HUES48 (cell line): ENCODE results near the gene CBX6.

ENCODE experiments used
- H3K27ac ChIP-seq: one replicate; pipeline ENCODE4 v1.7.0; 2013; ENCODE audit warnings: low read depth, low read length, inconsistent platforms
- H3K27me3 ChIP-seq: 2 replicates; pipeline ENCODE4 v1.6.1; 2013; ENCODE audit warnings: mild to moderate bottlenecking, low read length; ENCODE audit not compliant: control insufficient read depth, insufficient read depth
- H3K36me3 ChIP-seq: 2 replicates; pipeline ENCODE4 v1.6.1; 2013; ENCODE audit warnings: low read length; ENCODE audit not compliant: control insufficient read depth, insufficient read depth
- H3K4me1 ChIP-seq: 2 replicates; pipeline ENCODE4 v1.6.1; 2013; ENCODE audit warnings: mild to moderate bottlenecking, low read length; ENCODE audit not compliant: control insufficient read depth, insufficient read depth
- H3K4me3 ChIP-seq: 2 replicates; pipeline ENCODE4 v1.5.1; 2013; ENCODE audit warnings: mild to moderate bottlenecking, low read depth, low read length
- H3K9ac ChIP-seq: 2 replicates; pipeline ENCODE4 v1.6.1; 2013; ENCODE audit warnings: mild to moderate bottlenecking, low read depth, low read length, moderate library complexity
- H3K9me3 ChIP-seq: 2 replicates; pipeline ENCODE4 v1.6.1; 2013; ENCODE audit warnings: low read length; ENCODE audit not compliant: control insufficient read depth, insufficient read depth

Gene CBX6

DNA sequence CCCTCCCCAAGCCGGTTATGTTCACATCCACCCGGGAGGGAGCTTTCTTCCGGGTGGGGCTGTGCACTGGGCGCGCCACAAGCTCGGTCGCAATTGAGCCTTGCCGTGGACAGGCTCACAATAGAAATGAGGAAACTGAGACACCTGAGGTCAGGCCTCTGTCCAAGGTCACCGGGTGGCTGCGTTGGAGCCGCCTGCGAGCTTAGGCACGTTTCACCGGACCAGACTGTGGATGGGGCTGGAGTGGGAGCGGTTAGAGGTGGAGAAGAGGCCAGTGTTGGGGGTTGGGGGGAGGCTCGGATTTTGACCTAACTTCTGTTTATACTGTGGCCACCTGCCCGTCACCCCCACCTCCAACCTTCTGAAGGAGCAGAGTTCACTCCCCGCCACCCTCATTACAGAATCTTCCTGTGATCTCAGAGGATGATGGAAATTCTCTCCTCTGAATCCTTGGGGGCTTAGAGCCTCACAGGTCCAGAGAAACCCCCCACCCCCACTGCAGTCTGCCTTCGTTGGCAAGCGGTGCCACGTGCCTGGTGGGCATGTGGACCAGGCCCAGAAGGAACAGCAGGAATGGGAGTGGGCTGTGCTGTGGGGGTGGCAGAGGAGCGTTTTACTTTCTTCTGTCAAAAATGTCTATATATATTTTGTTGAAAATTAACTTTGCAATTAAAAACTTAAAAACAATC lies 27.6 kb downstream of the CBX6 start:
- Histone ChIP-seq H3K4me1 (0 out of 2 replicates have a peak, but pooled peaks cover 7% of the 10 kb centered on the region), H3K4me3 (peak overlapping the region; percentile 71), H3K27ac (no peak overlapping the region), H3K36me3 (no peaks in the 10 kb centered on the region), H3K9me3 (no peaks in the 10 kb centered on the region), H3K9ac (no peak overlapping the region), H3K27me3 (peaks cover 53% of the 10 kb centered on the region)

DNA sequence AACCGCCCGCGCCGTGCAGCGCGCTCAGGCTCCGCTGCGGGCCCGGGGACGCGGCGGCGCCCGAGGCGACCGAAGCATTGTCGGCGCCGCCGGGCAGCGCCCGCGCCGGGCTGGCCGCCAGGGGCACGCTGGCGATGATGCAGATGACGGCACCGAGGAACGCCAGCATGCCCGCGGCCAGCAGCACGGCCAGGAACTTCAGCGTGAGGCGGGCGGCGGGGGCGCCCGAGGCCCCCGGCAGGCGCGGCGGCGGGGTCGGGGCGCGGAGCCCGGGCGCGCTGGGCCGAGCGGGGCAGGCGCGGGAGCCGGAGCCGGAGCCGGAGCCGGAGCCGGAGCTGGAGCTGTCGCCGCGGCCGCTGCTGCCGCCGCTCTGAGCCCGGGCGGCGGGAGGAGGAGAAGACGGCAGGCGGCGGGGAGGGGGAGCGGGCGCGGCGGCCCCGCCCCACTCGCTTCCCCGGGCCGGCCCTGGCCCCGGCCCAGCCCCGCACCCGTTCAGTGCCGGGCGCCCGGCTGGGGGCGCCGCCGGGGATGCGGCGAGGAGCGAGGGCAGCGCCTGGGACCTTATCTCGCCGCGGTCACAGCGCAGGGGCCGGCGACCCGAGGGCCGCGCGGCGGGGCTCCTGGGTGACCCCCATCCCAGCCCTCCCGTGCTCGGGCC lies 28.2 kb downstream of the CBX6 start, which contains the start of gene NPTXR:
NPTXR (minus strand) TSS at position 372 of the 658 bp plus-strand sequence.
- Histone ChIP-seq H3K4me1 (0 out of 2 replicates have a peak, but pooled peaks cover 7% of the 10 kb centered on the region), H3K4me3 (peak within 1 kb of the TSS; percentile 71), H3K36me3 (no peaks in the 10 kb centered on the region), H3K27ac (no peak within 1 kb of the TSS), H3K9ac (no peak within 1 kb of the TSS), H3K27me3 (peaks cover 53% of the 10 kb centered on the region), H3K9me3 (no peaks in the 10 kb centered on the region)

GRCh38 chr22:38843201-38843656 lies 28.8 kb downstream of the CBX6 start:
- H3K36me3 ChIP-seq: no peaks in the 10 kb centered on the region
- no peak overlapping the region for H3K27ac ChIP-seq
- peak overlapping the region; percentile 71 for H3K4me3 ChIP-seq
- peaks cover 53% of the 10 kb centered on the region for H3K27me3 ChIP-seq
- H3K9ac ChIP-seq: no peak overlapping the region
- no peaks in the 10 kb centered on the region for H3K9me3 ChIP-seq
- 0 out of 2 replicates have a peak, but pooled peaks cover 7% of the 10 kb centered on the region for H3K4me1 ChIP-seq

DNA sequence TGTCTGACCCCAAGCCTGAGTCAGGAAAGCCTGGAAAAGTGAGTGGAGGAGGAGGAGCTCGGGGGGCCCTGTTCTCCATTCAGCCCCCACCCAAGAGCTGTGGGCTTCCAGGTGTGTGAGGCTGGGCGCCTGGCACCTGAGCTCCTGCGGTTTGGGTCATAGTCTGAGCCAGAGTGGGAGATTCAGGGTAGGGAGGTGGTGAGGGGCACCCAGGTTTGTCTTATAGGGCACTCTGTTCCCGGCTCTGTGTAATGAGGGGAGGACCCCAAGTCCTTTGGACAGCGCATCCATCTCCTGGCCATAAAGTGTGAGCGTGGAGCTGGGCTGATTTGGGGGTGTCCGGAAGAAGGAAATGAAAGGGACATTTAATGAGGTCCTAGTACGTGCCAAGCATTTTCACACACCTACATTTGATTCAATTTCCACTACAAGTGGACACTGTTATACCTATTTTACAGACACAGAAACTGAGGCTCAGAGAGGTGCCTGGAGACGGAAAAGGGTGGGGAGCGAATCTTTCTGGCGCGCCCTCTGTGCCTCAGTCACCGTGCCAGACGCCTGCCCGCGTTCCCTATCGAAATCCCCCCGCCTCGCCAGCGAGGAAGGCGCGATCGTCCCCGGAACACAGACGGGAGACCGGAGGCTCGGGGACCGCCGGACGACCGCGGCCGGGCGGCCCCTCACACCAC lies 29.4 kb downstream of the CBX6 start:
- Histone ChIP-seq H3K27me3 (peaks cover 53% of the 10 kb centered on the region), H3K27ac (no peak overlapping the region), H3K4me3 (peak overlapping the region; percentile 71), H3K4me1 (0 out of 2 replicates have a peak, but pooled peaks cover 7% of the 10 kb centered on the region), H3K36me3 (no peaks in the 10 kb centered on the region), H3K9ac (no peak overlapping the region), H3K9me3 (no peaks in the 10 kb centered on the region)

- H3K27ac ChIP-seq: no peak overlapping the region
- no peaks in the 10 kb centered on the region for H3K9me3 ChIP-seq
- H3K4me1 ChIP-seq: 0 out of 2 replicates have a peak, but pooled peaks cover 7% of the 10 kb centered on the region
- H3K36me3 ChIP-seq: no peaks in the 10 kb centered on the region
- H3K4me3 ChIP-seq: no peak overlapping the region
- peaks cover 52% of the 10 kb centered on the region for H3K27me3 ChIP-seq
- no peak overlapping the region for H3K9ac ChIP-seq
Measured at GRCh38 chr22:38841635-38842034, 30.4 kb downstream of the CBX6 start.

- Histone ChIP-seq H3K27me3 (peaks cover 48% of the 10 kb centered on the region), H3K36me3 (no peaks in the 10 kb centered on the region), H3K4me3 (no peak overlapping the region), H3K4me1 (peaks cover 9% of the 10 kb centered on the region; the same call in 1 of the 2 replicates), H3K9ac (no peak overlapping the region), H3K9me3 (no peaks in the 10 kb centered on the region), H3K27ac (no peak overlapping the region)
Measured at GRCh38 chr22:38841211-38841610, 30.8 kb downstream of the CBX6 start.

DNA sequence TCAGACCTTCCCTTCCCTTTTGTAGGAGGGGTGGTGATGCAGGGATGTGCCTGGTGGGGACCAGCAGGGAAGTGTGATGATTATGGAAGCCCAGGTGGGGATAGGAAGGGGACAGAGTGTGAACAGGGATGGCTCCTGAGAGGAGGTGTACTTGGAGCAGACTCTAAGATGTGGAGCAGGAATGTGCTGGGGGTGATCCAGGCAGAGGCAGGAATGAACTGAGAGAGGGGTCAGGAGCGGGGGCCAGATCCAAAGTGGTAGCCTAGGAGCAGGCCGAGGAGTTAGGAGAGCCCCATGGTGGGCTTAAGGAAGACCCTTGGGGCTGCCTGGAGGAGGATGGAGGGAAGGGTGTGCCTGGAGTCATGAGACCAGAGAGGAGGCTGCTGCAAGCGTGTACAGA lies 31.9 kb downstream of the CBX6 start:
- Histone ChIP-seq H3K4me3 (no peak overlapping the region), H3K4me1 (peaks cover 19% of the 10 kb centered on the region)

DNA sequence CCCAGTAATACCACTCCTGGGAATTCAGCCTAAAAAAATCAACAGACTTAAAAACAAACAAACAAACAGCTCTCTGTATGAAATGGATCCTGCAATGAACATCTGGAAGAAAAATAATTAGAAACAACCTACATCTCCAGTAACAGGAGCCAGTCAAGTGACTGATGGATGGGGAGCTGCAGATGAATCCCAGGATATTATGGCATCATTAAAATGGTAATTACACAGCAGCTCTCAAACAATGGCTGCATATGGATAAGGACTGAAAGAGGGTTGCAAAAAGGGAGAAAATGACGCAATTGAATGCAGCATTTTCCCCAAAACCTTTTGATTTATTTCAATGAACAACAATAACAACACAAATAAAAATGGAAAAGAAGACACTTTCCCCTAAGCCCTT lies 32.3 kb downstream of the CBX6 start:
- H3K27ac ChIP-seq: no peak overlapping the region
- H3K4me1 ChIP-seq: peaks cover 19% of the 10 kb centered on the region
- H3K4me3 ChIP-seq: no peak overlapping the region

More for the DNA sequence above, 31.9 kb downstream of the CBX6 start:
- Histone ChIP-seq H3K36me3 (no peaks in the 10 kb centered on the region), H3K27me3 (peaks cover 39% of the 10 kb centered on the region), H3K9me3 (no peaks in the 10 kb centered on the region), H3K27ac (no peak overlapping the region), H3K9ac (no peak overlapping the region)

DNA sequence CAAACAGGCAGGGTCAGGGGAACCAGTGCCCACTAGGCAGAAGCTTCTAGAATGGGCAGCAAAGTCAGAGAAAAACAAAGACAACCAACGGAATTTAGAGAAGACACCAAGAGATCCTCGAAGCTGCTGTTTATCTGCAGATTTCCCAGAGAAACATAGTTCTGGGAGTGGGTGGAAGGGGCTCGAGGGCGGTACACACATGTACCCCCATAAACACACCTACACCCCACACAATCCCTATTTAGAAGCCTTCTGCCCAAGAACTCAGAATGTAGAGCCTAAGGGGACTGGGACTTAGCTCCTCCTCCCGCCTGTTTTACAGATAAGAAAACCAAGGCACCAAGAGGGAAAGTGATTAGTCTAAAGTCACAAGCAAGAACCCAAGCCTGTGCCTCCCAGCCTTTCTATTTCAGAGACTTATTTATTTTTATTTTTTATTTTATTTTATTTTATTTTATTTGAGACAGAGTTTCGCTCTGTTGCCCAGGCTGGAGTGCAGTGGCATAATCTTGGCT lies 34.5 kb downstream of the CBX6 start:
- Histone ChIP-seq H3K4me1 (peaks cover 16% of the 10 kb centered on the region), H3K27me3 (peaks cover 19% of the 10 kb centered on the region), H3K9me3 (no peaks in the 10 kb centered on the region), H3K36me3 (no peaks in the 10 kb centered on the region), H3K27ac (no peak overlapping the region), H3K9ac (no peak overlapping the region), H3K4me3 (no peak overlapping the region)

More for the DNA sequence above, 32.3 kb downstream of the CBX6 start:
- no peaks in the 10 kb centered on the region for H3K36me3 ChIP-seq
- H3K9me3 ChIP-seq: no peaks in the 10 kb centered on the region
- H3K9ac ChIP-seq: no peak overlapping the region
- H3K27me3 ChIP-seq: peaks cover 34% of the 10 kb centered on the region

DNA sequence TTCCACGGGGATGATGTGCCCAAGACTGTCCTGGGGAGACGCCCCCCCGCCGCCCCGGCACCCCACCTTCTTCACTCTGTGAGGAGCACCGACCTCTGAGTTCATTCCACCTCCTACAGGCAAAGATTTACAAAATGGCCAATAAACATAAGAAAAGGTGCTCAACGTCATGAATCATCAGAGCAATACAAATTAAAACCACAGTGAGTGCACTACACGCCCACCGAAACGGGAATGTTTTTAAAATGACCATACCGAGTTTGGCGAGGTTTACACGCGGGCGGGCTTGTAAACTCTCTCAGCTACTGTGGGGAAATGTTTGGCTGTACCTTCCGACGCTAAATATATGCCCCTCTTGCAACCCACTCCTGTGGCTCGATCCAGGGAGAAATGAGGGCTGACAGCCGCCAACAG lies 36.1 kb downstream of the CBX6 start:
- no peak overlapping the region for H3K9ac ChIP-seq
- 0 out of 2 replicates have a peak, but pooled peaks cover 3% of the 10 kb centered on the region for H3K27me3 ChIP-seq
- H3K4me1 ChIP-seq: peaks cover 16% of the 10 kb centered on the region
- H3K36me3 ChIP-seq: no peaks in the 10 kb centered on the region
- H3K9me3 ChIP-seq: no peaks in the 10 kb centered on the region
- no peak overlapping the region for H3K4me3 ChIP-seq
- H3K27ac ChIP-seq: peak overlapping the region; percentile 32
